ENCODE results near the gene LSM2.
"Not testable (repeated sequence)": the region's sequence is repeated elsewhere in the genome, so short reads cannot be mapped to it uniquely, and the experiment has no call there.

LSM2 gene

GRCh38 chr6:31797588-31797987 lies 9.2 kb downstream of the LSM2 start:
- ATAC-seq (no peak), DNase-seq (no peak)

GRCh38 chr6:31796993-31797385 lies 9.8 kb downstream of the LSM2 start:
- no peak for ATAC-seq
- no peak for DNase-seq

GRCh38 chr6:31795616-31796298 lies 11.0 kb downstream of the LSM2 start, which contains the start of gene VARS1:
TSS of gene VARS1 (minus strand) at chr6:31795752. CDS start at chr6:31795217, 535 bp downstream.
- DNase-seq (peak; percentile 92), ATAC-seq (peak; percentile 85)

- ATAC-seq (peak; percentile 15), DNase-seq (no peak)
Measured at GRCh38 chr6:31794866-31795615, 11.7 kb downstream of the LSM2 start.

- no peak for DNase-seq
- ATAC-seq: no peak
Measured at GRCh38 chr6:31794294-31794865, 12.4 kb downstream of the LSM2 start.

GRCh38 chr6:31793927-31794245 lies 12.9 kb downstream of the LSM2 start:
- not testable (repeated sequence) for ATAC-seq

GRCh38 chr6:31792761-31793171 lies 14.0 kb downstream of the LSM2 start:
- ATAC-seq (peak; percentile 45), DNase-seq (peak; percentile 56)

More at GRCh38 chr6:31793927-31794245, 12.9 kb downstream of the LSM2 start:
- not testable (repeated sequence) for DNase-seq

- DNase-seq (no peak), ATAC-seq (no peak)
Measured at GRCh38 chr6:31792090-31792374, 14.7 kb downstream of the LSM2 start.

GRCh38 chr6:31791324-31792089 lies 15.3 kb downstream of the LSM2 start:
- DNase-seq (peak; percentile 67), ATAC-seq (no peak)

- ATAC-seq (no peak), DNase-seq (no peak)
Measured at GRCh38 chr6:31785475-31785874, 21.3 kb downstream of the LSM2 start.

GRCh38 chr6:31784098-31784925 lies 22.5 kb downstream of the LSM2 start:
- DNase-seq (no peak), ATAC-seq (no peak)

GRCh38 chr6:31782126-31782855 lies 24.5 kb downstream of the LSM2 start:
- no peak for DNase-seq
- ATAC-seq: no peak

- ATAC-seq (no peak), DNase-seq (no peak)
Measured at GRCh38 chr6:31781244-31782125, 25.3 kb downstream of the LSM2 start.

GRCh38 chr6:31780507-31781243 lies 26.1 kb downstream of the LSM2 start:
- DNase-seq (no peak), ATAC-seq (no peak)

GRCh38 chr6:31779908-31780307 lies 26.9 kb downstream of the LSM2 start:
- DNase-seq (no peak), ATAC-seq (no peak)

- ATAC-seq: no peak
Measured at GRCh38 chr6:31778999-31779885, 27.5 kb downstream of the LSM2 start.

GRCh38 chr6:31778193-31778592 lies 28.6 kb downstream of the LSM2 start:
- no peak for DNase-seq
- ATAC-seq: no peak

More at GRCh38 chr6:31778999-31779885, 27.5 kb downstream of the LSM2 start:
- no peak for DNase-seq

GRCh38 chr6:31777667-31778050 lies 29.1 kb downstream of the LSM2 start:
- DNase-seq: no peak
- ATAC-seq: no peak

All from stimulated activated naive CD8-positive, alpha-beta T cell treated with anti-CD3 and anti-CD28 coated beads, Interleukin-15, Interleukin-2, amounts not matched to agents 100 U/mL and 50 U/mL, for 24 hours (primary cell).